OCI-LY3 (cell line): Measurements from ENCODE around the gene MYO7A.

Experiments
- H2AFZ ChIP-seq: fragments of 200-600, 300-600 bp; shearing (Covaris generic); 2 replicates; pipeline ENCODE4 v1.6.0; 2014; ENCODE audit warnings: antibody characterized with exemption, low read depth, low read length
- H3K27ac ChIP-seq: fragments of 200-600, 300-600 bp; sonication (generic); 2 replicates; pipeline ENCODE4 v1.5.1; 2014; ENCODE audit warnings: mild to moderate bottlenecking, low read length, moderate library complexity, mixed read lengths
- H3K27me3 ChIP-seq: fragments of 200-600, 300-600 bp; sonication (generic); 2 replicates; pipeline ENCODE4 v1.6.1; 2014; ENCODE audit warnings: low read depth, low read length, mixed read lengths
- H3K36me3 ChIP-seq: fragments of 200-600, 300-600 bp; sonication (generic); replicated peaks from 2 replicates; pipeline ENCODE3; 2014; ENCODE audit warnings: low read depth, low read length, mixed read lengths
- H3K4me1 ChIP-seq: fragments of 300-600, 200-600 bp; sonication (generic); 2 replicates; pipeline ENCODE4 v1.6.1; 2014; ENCODE audit warnings: low read length, mixed read lengths
- H3K4me2 ChIP-seq: fragments of 200-600, 300-600 bp; sonication (generic); 2 replicates; pipeline ENCODE4 v1.6.1; 2014; ENCODE audit warnings: low read length, mixed read lengths
- H3K4me3 ChIP-seq: fragments of 300-600, 200-600 bp; sonication (generic); 2 replicates; pipeline ENCODE4 v1.5.1; 2014; ENCODE audit warnings: antibody characterized with exemption, mild to moderate bottlenecking, low read length, moderate library complexity
- H3K79me2 ChIP-seq: fragments of 300-600, 200-600 bp; shearing (Covaris generic); 2 replicates; pipeline ENCODE4 v1.6.1; 2014; ENCODE audit warnings: mild to moderate bottlenecking, low read length, mixed read lengths
- H3K9ac ChIP-seq: fragments of 300-600, 200-600 bp; shearing (Covaris generic); 2 replicates; pipeline ENCODE4 v1.6.0; 2014; ENCODE audit warnings: mild to moderate bottlenecking, low read length, moderate library complexity
- H3K9me3 ChIP-seq: fragments of 200-600, 300-600 bp; shearing (Covaris generic); 2 replicates; pipeline ENCODE4 v1.6.1; 2014; ENCODE audit warnings: low read length, mixed read lengths; ENCODE audit not compliant: insufficient read depth
- H4K20me1 ChIP-seq: fragments of 200-600, 300-600 bp; sonication (generic); 2 replicates; pipeline ENCODE4 v1.6.1; 2016; ENCODE audit warnings: low read length, mixed read lengths; ENCODE audit not compliant: insufficient read depth
- EZH2phosphoT487 ChIP-seq: fragments of 200-600 bp; shearing (Covaris generic); IDR thresholded peaks from 2 replicates; pipeline ENCODE4 v1.6.1; 2018; ENCODE audit warnings: antibody characterized with exemption, mixed run types, low read depth
- TF ChIP-seq, protein P1 (sequence below): fragments of 200-600, 300-600 bp; sonication (generic); IDR thresholded peaks from 2 replicates; pipeline ENCODE4 v1.5.1; 2014; ENCODE audit warnings: antibody characterized with exemption, low read length, low read depth

MYO7A gene

GRCh38 chr11:77171885-77172665 lies 44.0 kb downstream of the MYO7A start:
- Histone ChIP-seq H4K20me1 (no peaks in the 10 kb centered on the region), H3K4me3 (no peak overlapping the region), H3K27me3 (no peaks in the 10 kb centered on the region), H3K27ac (no peak overlapping the region), H3K4me2 (no peak overlapping the region), H3K9me3 (no peaks in the 10 kb centered on the region), H3K9ac (no peak overlapping the region), H3K4me1 (no peaks in the 10 kb centered on the region), H3K36me3 (no peaks in the 10 kb centered on the region), H2AFZ (no peak overlapping the region), H3K79me2 (no peaks in the 10 kb centered on the region)
- no peak for TF ChIP-seq EZH2phosphoT487
- TF ChIP-seq, protein P1, sequence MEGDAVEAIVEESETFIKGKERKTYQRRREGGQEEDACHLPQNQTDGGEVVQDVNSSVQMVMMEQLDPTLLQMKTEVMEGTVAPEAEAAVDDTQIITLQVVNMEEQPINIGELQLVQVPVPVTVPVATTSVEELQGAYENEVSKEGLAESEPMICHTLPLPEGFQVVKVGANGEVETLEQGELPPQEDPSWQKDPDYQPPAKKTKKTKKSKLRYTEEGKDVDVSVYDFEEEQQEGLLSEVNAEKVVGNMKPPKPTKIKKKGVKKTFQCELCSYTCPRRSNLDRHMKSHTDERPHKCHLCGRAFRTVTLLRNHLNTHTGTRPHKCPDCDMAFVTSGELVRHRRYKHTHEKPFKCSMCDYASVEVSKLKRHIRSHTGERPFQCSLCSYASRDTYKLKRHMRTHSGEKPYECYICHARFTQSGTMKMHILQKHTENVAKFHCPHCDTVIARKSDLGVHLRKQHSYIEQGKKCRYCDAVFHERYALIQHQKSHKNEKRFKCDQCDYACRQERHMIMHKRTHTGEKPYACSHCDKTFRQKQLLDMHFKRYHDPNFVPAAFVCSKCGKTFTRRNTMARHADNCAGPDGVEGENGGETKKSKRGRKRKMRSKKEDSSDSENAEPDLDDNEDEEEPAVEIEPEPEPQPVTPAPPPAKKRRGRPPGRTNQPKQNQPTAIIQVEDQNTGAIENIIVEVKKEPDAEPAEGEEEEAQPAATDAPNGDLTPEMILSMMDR: no peak

- no peaks in the 10 kb centered on the region for H3K4me1 ChIP-seq
- no peak overlapping the region for H3K9ac ChIP-seq
- no peaks in the 10 kb centered on the region for H3K79me2 ChIP-seq
- no peaks in the 10 kb centered on the region for H3K36me3 ChIP-seq
- H3K27ac ChIP-seq: no peak overlapping the region
- H3K9me3 ChIP-seq: no peaks in the 10 kb centered on the region
- no peaks in the 10 kb centered on the region for H3K27me3 ChIP-seq
- no peaks in the 10 kb centered on the region for H4K20me1 ChIP-seq
- H2AFZ ChIP-seq: no peak overlapping the region
- TF ChIP-seq, protein P1: no peak
- TF ChIP-seq EZH2phosphoT487: no peak
- H3K4me2 ChIP-seq: no peak overlapping the region
- no peak overlapping the region for H3K4me3 ChIP-seq
Observed at GRCh38 chr11:77172666-77172982, 44.6 kb downstream of the MYO7A start.

DNA sequence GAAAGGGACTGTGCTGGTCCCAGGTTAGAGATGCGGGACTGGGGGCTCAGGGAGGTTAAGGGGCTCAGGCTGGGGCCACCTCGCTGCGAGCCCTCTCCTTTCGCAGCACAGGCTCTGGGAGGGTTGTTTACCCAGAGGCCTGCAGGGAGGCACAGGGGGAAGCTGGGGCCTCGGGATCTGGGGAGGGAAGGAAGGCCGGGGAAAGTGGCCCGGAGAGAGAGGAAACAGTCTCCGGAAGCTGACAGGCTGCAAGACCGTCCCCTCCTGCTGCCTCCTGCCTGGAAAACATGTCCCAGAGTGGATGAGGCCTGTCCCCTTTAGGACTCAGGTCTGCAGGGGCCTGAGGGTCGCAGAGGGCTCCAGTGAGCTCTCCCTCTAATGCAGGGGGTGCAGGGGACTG lies 45.4 kb downstream of the MYO7A start:
- no peaks in the 10 kb centered on the region for H3K36me3 ChIP-seq
- no peak overlapping the region for H3K4me3 ChIP-seq
- H3K27ac ChIP-seq: no peak overlapping the region
- H3K9ac ChIP-seq: no peak overlapping the region
- H3K79me2 ChIP-seq: no peaks in the 10 kb centered on the region
- H3K27me3 ChIP-seq: no peaks in the 10 kb centered on the region
- no peaks in the 10 kb centered on the region for H3K4me1 ChIP-seq
- no peak overlapping the region for H2AFZ ChIP-seq
- H3K9me3 ChIP-seq: no peaks in the 10 kb centered on the region
- H4K20me1 ChIP-seq: no peaks in the 10 kb centered on the region
- TF ChIP-seq, protein P1: no peak
- no peak for TF ChIP-seq EZH2phosphoT487
- no peak overlapping the region for H3K4me2 ChIP-seq

GRCh38 chr11:77174559-77174958 lies 46.5 kb downstream of the MYO7A start:
- H2AFZ ChIP-seq: no peak overlapping the region
- no peaks in the 10 kb centered on the region for H3K4me1 ChIP-seq
- no peak overlapping the region for H3K4me2 ChIP-seq
- H3K27me3 ChIP-seq: no peaks in the 10 kb centered on the region
- no peak for TF ChIP-seq EZH2phosphoT487
- TF ChIP-seq, protein P1: no peak
- H3K36me3 ChIP-seq: no peaks in the 10 kb centered on the region
- H4K20me1 ChIP-seq: no peaks in the 10 kb centered on the region
- no peak overlapping the region for H3K9ac ChIP-seq
- H3K9me3 ChIP-seq: no peaks in the 10 kb centered on the region
- H3K79me2 ChIP-seq: no peaks in the 10 kb centered on the region
- H3K4me3 ChIP-seq: no peak overlapping the region
- no peak overlapping the region for H3K27ac ChIP-seq
